ENCODE data around the gene UBE2K. TPM values are rescaled to one million over a fixed set of nuclear protein-coding genes. Genes with fewer than 3 reads are reported as not detected.

UBE2K gene
- total RNA-seq, 1 experiment from 2014 or later: 38.9 TPM

- Histone ChIP-seq H3K27me3 (ENCODE audit: low read length) (no peaks in the 10 kb centered on the region), H3K9me2 (replicated peaks; ENCODE audit: low read length) (no peaks in the 10 kb centered on the region), H3K4me1 (ENCODE audit: insufficient read depth, low read length) (no peaks in the 10 kb centered on the region), H3K4me3 (ENCODE audit: low read length) (no peak overlapping the region), H3F3A (ENCODE audit: low read length, unreplicated experiment) (no peaks in the 10 kb centered on the region), H4K20me1 (ENCODE audit: low read length) (peaks cover 20% of the 10 kb centered on the region; the same call in 1 of the 2 replicates), H3K9ac (ENCODE audit: low read length) (no peak overlapping the region), H2AFZ (ENCODE audit: low read length) (no peak overlapping the region), H3K79me2 (ENCODE audit: low read length) (peaks cover 90% of the 10 kb centered on the region), H3K27ac (ENCODE audit: low read length) (no peak overlapping the region), H3K36me3 (ENCODE audit: low read depth, low read length) (no peaks in the 10 kb centered on the region), H3K9me3 (ENCODE audit: low read length) (no peaks in the 10 kb centered on the region), H3K4me2 (ENCODE audit: low read length) (no peak overlapping the region)
- DNase-seq (no peak), ATAC-seq (no peak)
- no TSS peak for BruUV-seq (replicated peaks)
- TF ChIP-seq EZH2 (IDR thresholded peaks at IDR 0.05; ENCODE audit: low read length, unreplicated experiment) (no peak), CTCF (conservative IDR thresholded peaks at IDR 0.05; ENCODE audit: low read depth, low read length) (no peak), EZH2phosphoT487 (IDR thresholded peaks at IDR 0.05; ENCODE audit: borderline replicate concordance, low read length) (no peak)
- POLR2A ChIA-PET (ENCODE audit: unreplicated experiment): no interaction called here
- CTCF ChIA-PET: no interaction called here
- intact Hi-C loops (cut with micrococcal nuclease): no loop called here
These were observed 15.1 kb downstream of the UBE2K start for GRCh38 chr4:39712819-39713607.

- H3K36me3 ChIP-seq (ENCODE audit: low read depth, low read length): no peaks in the 10 kb centered on the region
- no peak overlapping the region for H3K9ac ChIP-seq (ENCODE audit: low read length)
- no peak overlapping the region for H2AFZ ChIP-seq (ENCODE audit: low read length)
- no peaks in the 10 kb centered on the region for H3K27me3 ChIP-seq (ENCODE audit: low read length)
- no TSS peak for BruUV-seq (replicated peaks)
- no peak for DNase-seq
- H3K79me2 ChIP-seq (ENCODE audit: low read length): peaks cover 90% of the 10 kb centered on the region
- ChIA-PET CTCF (no interaction called here), POLR2A (ENCODE audit: unreplicated experiment) (no interaction called here)
- no peak overlapping the region for H3K4me2 ChIP-seq (ENCODE audit: low read length)
- H3K4me1 ChIP-seq (ENCODE audit: insufficient read depth, low read length): no peaks in the 10 kb centered on the region
- no peak for ATAC-seq
- H4K20me1 ChIP-seq (ENCODE audit: low read length): 0 out of 2 replicates have a peak, but pooled peaks cover 17% of the 10 kb centered on the region
- TF ChIP-seq EZH2phosphoT487 (IDR thresholded peaks at IDR 0.05; ENCODE audit: borderline replicate concordance, low read length) (no peak), EZH2 (IDR thresholded peaks at IDR 0.05; ENCODE audit: low read length, unreplicated experiment) (no peak), CTCF (conservative IDR thresholded peaks at IDR 0.05; ENCODE audit: low read depth, low read length) (no peak)
- H3K9me2 ChIP-seq (replicated peaks; ENCODE audit: low read length): no peaks in the 10 kb centered on the region
- H3K9me3 ChIP-seq (ENCODE audit: low read length): no peaks in the 10 kb centered on the region
- no peak overlapping the region for H3K27ac ChIP-seq (ENCODE audit: low read length)
- H3F3A ChIP-seq (ENCODE audit: low read length, unreplicated experiment): no peaks in the 10 kb centered on the region
- intact Hi-C loops (cut with micrococcal nuclease): no loop called here
- no peak overlapping the region for H3K4me3 ChIP-seq (ENCODE audit: low read length)
These were observed 15.8 kb downstream of the UBE2K start for GRCh38 chr4:39713691-39714090.

GRCh38 chr4:39714166-39714565 is 16.2 kb downstream of the UBE2K start:
- POLR2A ChIA-PET (ENCODE audit: unreplicated experiment): no interaction called here
- no peaks in the 10 kb centered on the region for H3K36me3 ChIP-seq (ENCODE audit: low read depth, low read length)
- H3K9ac ChIP-seq (ENCODE audit: low read length): no peak overlapping the region
- H3K9me2 ChIP-seq (replicated peaks; ENCODE audit: low read length): no peaks in the 10 kb centered on the region
- peaks cover 90% of the 10 kb centered on the region for H3K79me2 ChIP-seq (ENCODE audit: low read length)
- H2AFZ ChIP-seq (ENCODE audit: low read length): no peak overlapping the region
- DNase-seq (no peak), ATAC-seq (no peak)
- H3K27ac ChIP-seq (ENCODE audit: low read length): no peak overlapping the region
- no TSS peak for BruUV-seq (replicated peaks)
- CTCF ChIA-PET: no interaction called here
- no peaks in the 10 kb centered on the region for H3K27me3 ChIP-seq (ENCODE audit: low read length)
- no peak overlapping the region for H3K4me3 ChIP-seq (ENCODE audit: low read length)
- no peaks in the 10 kb centered on the region for H3F3A ChIP-seq (ENCODE audit: low read length, unreplicated experiment)
- no peaks in the 10 kb centered on the region for H3K9me3 ChIP-seq (ENCODE audit: low read length)
- intact Hi-C loops (cut with micrococcal nuclease): no loop called here
- H4K20me1 ChIP-seq (ENCODE audit: low read length): peaks cover 16% of the 10 kb centered on the region; the same call in 1 of the 2 replicates
- TF ChIP-seq CTCF (conservative IDR thresholded peaks at IDR 0.05; ENCODE audit: low read depth, low read length) (no peak), EZH2 (IDR thresholded peaks at IDR 0.05; ENCODE audit: low read length, unreplicated experiment) (no peak), EZH2phosphoT487 (IDR thresholded peaks at IDR 0.05; ENCODE audit: borderline replicate concordance, low read length) (no peak)
- no peak overlapping the region for H3K4me2 ChIP-seq (ENCODE audit: low read length)
- H3K4me1 ChIP-seq (ENCODE audit: insufficient read depth, low read length): no peaks in the 10 kb centered on the region

All from PC-3 (cell line).